Endothelial cell of umbilical vein (primary cell): Measurements from ENCODE around the gene ZNF184. TPM values are rescaled to one million over a fixed set of nuclear protein-coding genes. Genes with fewer than 3 reads are reported as not detected.

Source experiments
- BruUV-seq: library from RNA; stranded (reverse); fragments of 400-500 nt; replicated peaks from 2 replicates; lab custom pipeline; 2021; lab: Mats Ljungman, UMichigan
- CTCF ChIA-PET: fragments of 300-600, 350-600 bp; sonication (Branson Sonifier 250); formaldehyde crosslinking; loops from one replicate; lab custom pipeline; 2021; ENCODE audit warnings: antibody characterized with exemption, inconsistent platforms; lab: Charles Lee
- POLR2A ChIA-PET: fragments of 300-600, 350-600 bp; sonication (Branson Sonifier 250); formaldehyde crosslinking; loops from one replicate; lab custom pipeline; 2021; ENCODE audit warnings: antibody characterized with exemption, inconsistent platforms; lab: Charles Lee
- DNase-seq: peaks from one replicate; pipeline ENCODE4 v3.0.0-alpha.2; 2011; ENCODE audit warnings: low read depth, low spot score
- FAIRE-seq: peaks from 2 replicates; lab custom pipeline; 2011; peaks lifted over from hg19 to GRCh38; lab: Jason Lieb, UNC
- H2AFZ ChIP-seq: 2 replicates; pipeline ENCODE4 v1.6.0; 2012; ENCODE audit warnings: low read depth, low read length, control low read depth, inconsistent platforms
- H3K27ac ChIP-seq: 2 replicates; pipeline ENCODE4 v1.5.1; 2011; ENCODE audit warnings: low read depth, mild to moderate bottlenecking, control low read depth, low read length, moderate library complexity; ENCODE audit not compliant: insufficient read depth
- H3K27me3 ChIP-seq, 2 experiments: 2 replicates each; pipeline versions ENCODE4 v1.6.0 to v1.6.1; 2011; ENCODE audit warnings: low read length in 2 of 2, mixed read lengths in 1 of 2; ENCODE audit not compliant: control insufficient read depth in 2 of 2, insufficient read depth in 2 of 2
- H3K36me3 ChIP-seq, 2 experiments: 2 replicates in 1 of 2; 3 replicates in 1 of 2; pipeline ENCODE4 v1.5.1; 2011; ENCODE audit warnings: low read length in 2 of 2, mild to moderate bottlenecking in 1 of 2, moderate library complexity in 1 of 2; ENCODE audit not compliant: control insufficient read depth in 2 of 2, insufficient read depth in 2 of 2; ENCODE audit errors: extremely low read depth in 1 of 2
- H3K4me1 ChIP-seq: 3 replicates; pipeline ENCODE4 v1.5.1; 2011; ENCODE audit warnings: mild to moderate bottlenecking, low read length; ENCODE audit not compliant: control insufficient read depth, insufficient read depth; ENCODE audit errors: extremely low read depth
- H3K4me2 ChIP-seq: 2 replicates; pipeline ENCODE4 v1.6.1; 2011; ENCODE audit warnings: low read length, control low read depth, mixed read lengths; ENCODE audit not compliant: insufficient read depth
- H3K4me3 ChIP-seq, 3 experiments: fragments of 200-600 bp in 1 of 3; sonication (generic), shearing (Covaris generic) in 1 of 3; replicated peaks in 1 of 3; 2 replicates each; pipeline ENCODE4 v1.5.1; 2011 to 2016; ENCODE audit warnings: control low read depth in 3 of 3, low read length in 3 of 3, mild to moderate bottlenecking in 2 of 3, inconsistent platforms in 1 of 3, low read depth in 1 of 3, moderate library complexity in 1 of 3; ENCODE audit not compliant: insufficient read depth in 1 of 3
- H3K79me2 ChIP-seq: 2 replicates; pipeline ENCODE4 v1.6.0; 2012; ENCODE audit warnings: low read length, inconsistent platforms; ENCODE audit not compliant: control insufficient read depth, insufficient read depth
- H3K9ac ChIP-seq: replicated peaks from 2 replicates; pipeline ENCODE3; 2011; ENCODE audit warnings: low read length, control low read depth; ENCODE audit not compliant: insufficient read depth; ENCODE audit errors: extremely low read depth
- H3K9me1 ChIP-seq: replicated peaks from 3 replicates; pipeline ENCODE4 v1.6.0; 2011; ENCODE audit warnings: mild to moderate bottlenecking, low read length; ENCODE audit not compliant: control insufficient read depth, insufficient read depth; ENCODE audit errors: extremely low read depth
- H3K9me3 ChIP-seq: replicated peaks from 2 replicates; pipeline ENCODE4 v1.5.1; 2012; ENCODE audit warnings: low read length, inconsistent platforms; ENCODE audit not compliant: control insufficient read depth, insufficient read depth
- H4K20me1 ChIP-seq: replicated peaks from 2 replicates; pipeline ENCODE3; 2011; ENCODE audit warnings: mild to moderate bottlenecking, low read length; ENCODE audit not compliant: control insufficient read depth, insufficient read depth; ENCODE audit errors: extremely low read depth
- CTCF ChIP-seq, 2 donors: IDR thresholded peaks; 1 replicate in 1 of 2; 2 replicates in 1 of 2; pipeline ENCODE4 v1.5.1; 2011; ENCODE audit warnings: low read length in 2 of 2, mild to moderate bottlenecking in 2 of 2, moderate library complexity in 2 of 2, control low read depth in 1 of 2, inconsistent platforms in 1 of 2, low read depth in 1 of 2; ENCODE audit not compliant: insufficient read depth in 1 of 2; ENCODE audit errors: extremely low read depth in 1 of 2
- EZH2 ChIP-seq: IDR thresholded peaks from 2 replicates; pipeline ENCODE4 v1.6.1; 2012; ENCODE audit warnings: borderline replicate concordance, low read depth, mild to moderate bottlenecking, moderate library complexity, low read length, inconsistent platforms; ENCODE audit not compliant: severe bottlenecking
- FOS ChIP-seq: IDR thresholded peaks from 2 replicates; pipeline ENCODE4 v1.6.1; 2011; ENCODE audit warnings: mild to moderate bottlenecking, low read length, moderate library complexity, borderline replicate concordance; ENCODE audit not compliant: insufficient read depth
- GATA2 ChIP-seq: IDR thresholded peaks from 2 replicates; pipeline ENCODE4 v1.7.0; 2011; ENCODE audit warnings: low read depth, mild to moderate bottlenecking, moderate library complexity, mixed read lengths, low read length; ENCODE audit not compliant: insufficient read length, insufficient read depth
- JUN ChIP-seq: IDR thresholded peaks from 2 replicates; pipeline ENCODE4 v1.6.1; 2011; ENCODE audit warnings: borderline replicate concordance, low read depth; ENCODE audit not compliant: insufficient read length, insufficient read depth
- MAX ChIP-seq: IDR thresholded peaks from 2 replicates; pipeline ENCODE4 v1.6.1; 2011; ENCODE audit not compliant: insufficient read depth, insufficient read length
- MYC ChIP-seq: IDR thresholded peaks from one replicate; pipeline ENCODE4 v1.6.1; 2011; ENCODE audit warnings: mild to moderate bottlenecking, low read depth, low read length
- POLR2A ChIP-seq: IDR thresholded peaks from 2 replicates; pipeline ENCODE4 v1.6.1; 2012; ENCODE audit warnings: low read depth, mild to moderate bottlenecking, control low read depth, low read length
- POLR2AphosphoS5 ChIP-seq: IDR thresholded peaks from 2 replicates; pipeline ENCODE4 v1.6.1; 2012; ENCODE audit warnings: low read depth, mild to moderate bottlenecking, control low read depth, low read length, moderate library complexity; ENCODE audit not compliant: insufficient read depth
- dilution Hi-C: fragments of 300-500 bp; cut with MboI; formaldehyde crosslinking; loops from one replicate; pipeline ENCODE4 v1.15.0; 2019; ENCODE audit warnings: low sequenced_read_pairs; ENCODE audit not compliant: extremely low pct_ligation_motif_present
- intact Hi-C: fragments of 100-400 bp; cut with micrococcal nuclease; formaldehyde crosslinking; loops from one replicate; pipeline ENCODE4 v1.10.0; 2022
- polyA plus RNA-seq, 4 experiments: library from polyadenylated mRNA; depleted of rRNA in 3 of 4; stranded (reverse) in 3 of 4; unstranded in 1 of 4; fragments of >200 nt; gene quantifications; 2 replicates each; pipeline versions ENCODE4 v1.2.1 to v1.2.3, GENCODE V29; 2011 to 2012; ENCODE audit warnings: missing spikeins in 1 of 4
- total RNA-seq: library from RNA; stranded (reverse); gene quantifications from 2 replicates; pipeline ENCODE4 v1.2.3, GENCODE V29; 2021

The ZNF184 gene
- total and polyA plus RNA-seq, 2 donors (not counting 3 experiments of a cell fraction or from before 2014, with no cell fraction given): 1.6 to 6.5 TPM

GRCh38 chr6:27406085-27406484 lies 66.8 kb downstream of the ZNF184 start:
- Histone ChIP-seq H4K20me1 (no peaks in the 10 kb centered on the region), H3K9ac (no peak overlapping the region), H3K4me3 (no peak overlapping the region), H3K36me3 (no peaks in the 10 kb centered on the region), H3K27me3 (no peaks in the 10 kb centered on the region), H3K27ac (no peak overlapping the region), H3K9me1 (no peaks in the 10 kb centered on the region), H3K4me2 (no peak overlapping the region), H3K79me2 (no peaks in the 10 kb centered on the region), H3K4me1 (no peaks in the 10 kb centered on the region), H3K9me3 (peaks cover under 1% of the 10 kb centered on the region), H2AFZ (no peak overlapping the region)
- intact Hi-C loops: no loop called here
- FAIRE-seq: no peak
- ChIA-PET POLR2A (no interaction called here), CTCF (no interaction called here)
- DNase-seq: no peak
- no TSS peak for BruUV-seq
- dilution Hi-C loops: no loop called here
- no peak for TF ChIP-seq MYC
- TF ChIP-seq FOS: no peak
- no peak for TF ChIP-seq POLR2A
- TF ChIP-seq EZH2: no peak
- no peak for TF ChIP-seq JUN
- no peak for TF ChIP-seq GATA2
- TF ChIP-seq POLR2AphosphoS5: no peak
- no peak for TF ChIP-seq MAX
- TF ChIP-seq CTCF (IDR thresholded peaks at IDR 0.05; ENCODE audit: extremely low read depth in 1 of 2, insufficient read depth in 1 of 2, low read depth in 1 of 2, low read length in 2 of 2): no peak
